Fibroblast of lung (primary cell): Measurements from ENCODE around the gene ALDH3B2. TPM values are rescaled to one million over a fixed set of nuclear protein-coding genes. Genes with fewer than 3 reads are reported as not detected.

Experiments
- DNase-seq, 2 donors: peaks; one replicate each; pipeline versions ENCODE4 v3.0.0 to v3.0.0-alpha.2; 2010; ENCODE audit warnings: low read depth in 2 of 2
- H2AFZ ChIP-seq: 2 replicates; pipeline ENCODE4 v1.5.1; 2012; ENCODE audit warnings: low read length, control low read depth, inconsistent platforms
- H3K27ac ChIP-seq: 2 replicates; pipeline ENCODE4 v1.5.1; 2011; ENCODE audit warnings: low read length, control low read depth; ENCODE audit not compliant: insufficient read depth
- H3K27me3 ChIP-seq: 2 replicates; pipeline ENCODE4 v1.5.1; 2011; ENCODE audit warnings: mild to moderate bottlenecking, low read length; ENCODE audit not compliant: control insufficient read depth, insufficient read depth
- H3K36me3 ChIP-seq: 2 replicates; pipeline ENCODE4 v1.5.1; 2011; ENCODE audit warnings: low read length; ENCODE audit not compliant: control insufficient read depth, insufficient read depth
- H3K4me1 ChIP-seq: 2 replicates; pipeline ENCODE4 v1.5.1; 2011; ENCODE audit warnings: low read length; ENCODE audit not compliant: control insufficient read depth, insufficient read depth; ENCODE audit errors: extremely low read depth
- H3K4me2 ChIP-seq: 2 replicates; pipeline ENCODE4 v1.5.1; 2011; ENCODE audit warnings: low read length, control low read depth; ENCODE audit not compliant: insufficient read depth; ENCODE audit errors: extremely low read depth
- H3K4me3 ChIP-seq, 4 experiments: fragments of 200-600 bp in 1 of 4; sonication (generic) in 1 of 4; replicated peaks in 1 of 4; 2 replicates each; pipeline ENCODE4 v1.5.1; 2011 to 2016; ENCODE audit warnings: low read length in 4 of 4, low read depth in 3 of 4, mild to moderate bottlenecking in 3 of 4, control low read depth in 2 of 4, inconsistent platforms in 1 of 4, mixed read lengths in 1 of 4; ENCODE audit not compliant: insufficient read depth in 1 of 4; ENCODE audit errors: control extremely low read depth in 1 of 4
- H3K79me2 ChIP-seq: 2 replicates; pipeline ENCODE4 v1.5.1; 2012; ENCODE audit warnings: mild to moderate bottlenecking, low read length, inconsistent platforms; ENCODE audit not compliant: control insufficient read depth, insufficient read depth
- H3K9ac ChIP-seq: 2 replicates; pipeline ENCODE4 v1.5.1; 2011; ENCODE audit warnings: mild to moderate bottlenecking, low read length, control low read depth; ENCODE audit not compliant: insufficient read depth
- H3K9me3 ChIP-seq: 2 replicates; pipeline ENCODE4 v1.5.1; 2012; ENCODE audit warnings: low read depth, low read length; ENCODE audit not compliant: control insufficient read depth, insufficient read depth
- H4K20me1 ChIP-seq: 2 replicates; pipeline ENCODE4 v1.5.1; 2011; ENCODE audit warnings: low read length; ENCODE audit not compliant: control insufficient read depth, insufficient read depth; ENCODE audit errors: extremely low read depth
- EZH2 ChIP-seq: IDR thresholded peaks from 2 replicates; pipeline ENCODE4 v1.5.1; 2012; ENCODE audit warnings: low read length, control low read depth, mild to moderate bottlenecking; ENCODE audit errors: missing control alignments
- polyA plus RNA-seq, 2 donors: library from polyadenylated mRNA; depleted of rRNA in 1 of 2; stranded (reverse) in 1 of 2; unstranded in 1 of 2; fragments of >200 nt; gene quantifications; 2 replicates each; pipeline ENCODE4 v1.2.1, GENCODE V29; 2011 to 2012; ENCODE audit warnings: missing spikeins in 1 of 2
- total RNA-seq: library from RNA; depleted of rRNA; stranded (reverse); fragments of >200 nt; gene quantifications from 2 replicates; pipeline ENCODE4 v1.2.1, GENCODE V29; 2014
- TF ChIP-seq, protein P1 (sequence below), 2 donors: IDR thresholded peaks in 1 of 2; conservative IDR thresholded peaks in 1 of 2; 1 replicate in 1 of 2; 2 replicates in 1 of 2; pipeline ENCODE4 v1.5.1; 2011 to 2012; ENCODE audit warnings: low read length in 2 of 2, control low read depth in 1 of 2, inconsistent platforms in 1 of 2, low read depth in 1 of 2, mild to moderate bottlenecking in 1 of 2

The ALDH3B2 gene
- total and polyA plus RNA-seq, 2 donors (not counting 1 experiment from before 2014, with no cell fraction given) = not detected

DNA sequence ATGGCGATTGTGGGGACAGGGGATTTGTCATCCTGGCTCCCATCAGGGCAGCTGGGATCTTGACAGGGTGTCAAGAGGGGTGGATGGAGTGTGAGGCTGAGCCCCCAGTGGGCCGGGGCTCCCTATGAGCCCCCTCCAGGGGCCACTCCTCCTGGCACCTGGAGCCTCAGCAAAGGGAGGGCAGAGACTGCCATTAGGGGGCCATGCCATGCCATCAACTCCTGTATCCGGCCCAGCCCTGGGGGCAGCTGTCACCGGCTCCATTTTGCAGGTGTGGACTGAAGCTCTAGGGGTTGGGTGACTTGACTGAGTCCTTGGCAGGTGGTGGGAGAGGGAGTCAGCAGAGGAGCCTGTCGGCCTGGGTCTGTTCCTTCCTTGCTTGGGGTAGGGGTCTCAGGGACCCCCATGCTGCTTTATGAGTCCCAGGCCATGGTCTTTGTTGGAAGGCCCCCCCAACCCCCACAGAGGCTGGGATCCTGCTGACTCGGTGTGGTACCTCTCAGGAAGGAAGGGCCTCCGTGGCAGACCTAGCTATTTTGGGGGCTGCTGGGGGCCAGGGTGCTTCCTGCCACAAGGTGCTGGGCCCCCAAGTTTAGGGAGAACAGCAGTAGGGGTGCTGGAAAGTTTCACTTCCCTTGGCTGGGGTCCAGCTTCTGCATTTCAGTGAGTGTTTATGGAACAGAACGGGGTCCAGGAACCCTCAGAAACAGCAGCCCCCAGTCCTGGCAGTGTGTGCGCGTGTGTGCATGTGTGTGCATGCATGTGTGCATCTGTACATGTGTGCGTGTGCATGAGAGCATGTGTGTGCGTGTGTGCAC lies 25.4 kb downstream of the ALDH3B2 start:
- Histone ChIP-seq H3K36me3 (no peaks in the 10 kb centered on the region), H3K9me3 (no peaks in the 10 kb centered on the region)

DNA sequence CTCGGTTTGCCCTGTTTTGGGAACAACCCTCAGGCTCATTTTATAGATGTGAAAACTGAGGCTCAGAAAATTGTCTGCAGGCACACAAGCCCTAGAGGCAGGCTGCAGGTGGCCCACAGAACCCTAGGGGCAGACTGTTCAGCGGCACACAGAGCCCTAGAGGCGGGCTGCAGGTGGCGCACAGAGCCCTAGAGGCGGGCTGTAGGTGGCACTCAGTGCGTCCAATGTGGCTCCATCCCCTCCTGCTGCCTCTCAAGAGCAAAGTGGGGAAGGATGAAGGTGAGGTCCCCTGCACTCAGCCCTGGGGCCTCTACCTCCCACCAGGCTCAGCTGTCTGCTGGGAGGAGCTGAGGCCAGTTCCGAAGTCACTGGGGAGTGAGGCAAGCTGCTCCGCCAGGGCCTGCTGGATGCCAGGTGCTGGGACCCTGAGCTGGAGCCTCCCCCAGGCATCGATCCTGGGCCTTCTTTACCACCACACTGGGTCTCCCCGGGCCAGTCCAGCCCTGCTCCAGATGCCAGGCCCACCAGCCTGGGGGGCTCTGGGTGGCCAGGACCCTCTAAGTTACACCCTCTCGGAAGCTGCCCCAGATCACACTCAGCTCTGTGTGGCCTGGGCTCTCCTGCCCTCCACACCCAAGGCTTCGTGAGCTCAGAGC lies 26.2 kb downstream of the ALDH3B2 start:
- Histone ChIP-seq H3K27me3 (no peaks in the 10 kb centered on the region), H3K4me2 (no peak overlapping the region), H3K36me3 (no peaks in the 10 kb centered on the region), H2AFZ (no peak overlapping the region), H3K27ac (no peak overlapping the region), H3K4me3 (no peak overlapping the region), H3K4me1 (no peaks in the 10 kb centered on the region), H3K9ac (no peak overlapping the region), H3K9me3 (no peaks in the 10 kb centered on the region), H4K20me1 (no peaks in the 10 kb centered on the region), H3K79me2 (no peaks in the 10 kb centered on the region)
- DNase-seq = no peak
- TF ChIP-seq EZH2 = no peak
- TF ChIP-seq, protein P1, sequence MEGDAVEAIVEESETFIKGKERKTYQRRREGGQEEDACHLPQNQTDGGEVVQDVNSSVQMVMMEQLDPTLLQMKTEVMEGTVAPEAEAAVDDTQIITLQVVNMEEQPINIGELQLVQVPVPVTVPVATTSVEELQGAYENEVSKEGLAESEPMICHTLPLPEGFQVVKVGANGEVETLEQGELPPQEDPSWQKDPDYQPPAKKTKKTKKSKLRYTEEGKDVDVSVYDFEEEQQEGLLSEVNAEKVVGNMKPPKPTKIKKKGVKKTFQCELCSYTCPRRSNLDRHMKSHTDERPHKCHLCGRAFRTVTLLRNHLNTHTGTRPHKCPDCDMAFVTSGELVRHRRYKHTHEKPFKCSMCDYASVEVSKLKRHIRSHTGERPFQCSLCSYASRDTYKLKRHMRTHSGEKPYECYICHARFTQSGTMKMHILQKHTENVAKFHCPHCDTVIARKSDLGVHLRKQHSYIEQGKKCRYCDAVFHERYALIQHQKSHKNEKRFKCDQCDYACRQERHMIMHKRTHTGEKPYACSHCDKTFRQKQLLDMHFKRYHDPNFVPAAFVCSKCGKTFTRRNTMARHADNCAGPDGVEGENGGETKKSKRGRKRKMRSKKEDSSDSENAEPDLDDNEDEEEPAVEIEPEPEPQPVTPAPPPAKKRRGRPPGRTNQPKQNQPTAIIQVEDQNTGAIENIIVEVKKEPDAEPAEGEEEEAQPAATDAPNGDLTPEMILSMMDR (conservative IDR thresholded peaks at IDR 0.05 in 1 of 2, IDR thresholded peaks at IDR 0.05 in 1 of 2; ENCODE audit: low read depth in 1 of 2, low read length in 2 of 2) = peak in 1 of 2 donors; percentile 8

More for the DNA sequence above, 25.4 kb downstream of the ALDH3B2 start:
- Histone ChIP-seq H3K79me2 (no peaks in the 10 kb centered on the region), H3K4me2 (no peak overlapping the region), H3K4me1 (no peaks in the 10 kb centered on the region), H4K20me1 (no peaks in the 10 kb centered on the region), H3K4me3 (no peak overlapping the region), H3K27me3 (no peaks in the 10 kb centered on the region), H2AFZ (no peak overlapping the region), H3K9ac (no peak overlapping the region), H3K27ac (no peak overlapping the region)
- TF ChIP-seq, protein P1 (conservative IDR thresholded peaks at IDR 0.05 in 1 of 2, IDR thresholded peaks at IDR 0.05 in 1 of 2; ENCODE audit: low read depth in 1 of 2, low read length in 2 of 2) = no peak
- no peak for TF ChIP-seq EZH2
- no peak for DNase-seq

DNA sequence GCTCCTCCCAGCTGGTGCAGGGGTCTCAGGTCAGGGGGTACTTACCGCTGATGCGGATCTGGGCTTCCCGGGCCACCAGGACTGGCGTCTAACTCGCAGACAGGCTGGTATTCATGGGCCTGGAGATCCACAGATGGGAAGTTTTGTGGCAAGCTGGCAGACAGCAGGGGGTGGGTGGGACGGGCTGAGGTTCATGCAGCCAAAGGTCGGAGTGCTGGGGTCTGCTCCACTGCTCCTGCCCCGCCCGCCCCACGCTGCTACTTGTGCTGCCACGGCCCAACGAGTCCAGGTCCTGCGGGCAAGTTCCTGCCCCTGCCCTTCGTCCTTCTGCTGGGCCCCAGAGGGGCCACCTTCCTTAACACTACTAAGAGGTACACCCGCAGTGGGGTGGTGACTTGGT lies 27.0 kb downstream of the ALDH3B2 start:
- Histone ChIP-seq H3K27me3 (no peaks in the 10 kb centered on the region), H3K4me2 (no peak overlapping the region), H3K4me1 (no peaks in the 10 kb centered on the region), H3K79me2 (no peaks in the 10 kb centered on the region), H3K9me3 (no peaks in the 10 kb centered on the region), H3K27ac (no peak overlapping the region), H3K36me3 (no peaks in the 10 kb centered on the region), H3K4me3 (no peak overlapping the region), H4K20me1 (no peaks in the 10 kb centered on the region), H2AFZ (no peak overlapping the region), H3K9ac (no peak overlapping the region)
- no peak for DNase-seq
- TF ChIP-seq, protein P1 (conservative IDR thresholded peaks at IDR 0.05 in 1 of 2, IDR thresholded peaks at IDR 0.05 in 1 of 2; ENCODE audit: low read depth in 1 of 2, low read length in 2 of 2) = no peak
- TF ChIP-seq EZH2 = no peak
